ENCODE results near the gene PCDH12. TPM values are rescaled to one million over a fixed set of nuclear protein-coding genes. Genes with fewer than 3 reads are reported as not detected.

The PCDH12 gene
- total RNA-seq, 1 experiment from 2014 or later = 0.10 TPM

- DNase-seq = peak; percentile 49
These were observed 520 bp downstream of the PCDH12 start for GRCh38 chr5:141957367-141957996.

DNA sequence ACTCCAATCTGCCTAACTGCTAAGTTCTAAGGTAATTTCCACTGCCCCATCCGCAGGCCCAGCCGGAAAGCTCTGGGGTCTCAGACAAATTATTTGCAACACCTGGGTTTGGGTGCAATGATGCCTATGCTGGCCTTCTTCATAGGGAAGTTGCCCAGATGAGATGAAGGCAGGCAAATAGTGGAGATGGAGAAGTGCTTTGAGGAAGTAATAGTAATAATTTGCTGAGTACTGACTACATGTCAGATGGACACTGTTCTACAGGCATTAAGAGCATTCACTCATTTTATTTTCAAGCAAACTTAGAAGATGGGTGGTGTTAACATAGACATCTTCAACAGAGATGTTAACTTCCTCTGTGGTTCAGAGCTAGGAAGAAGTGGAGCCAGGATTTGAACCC lies 3.8 kb downstream of the PCDH12 start:
- no peaks in the 10 kb centered on the region for H3K27me3 ChIP-seq (ENCODE audit: control insufficient read depth, insufficient read depth, low read length)
- no peaks in the 10 kb centered on the region for H3K36me3 ChIP-seq (replicated peaks; ENCODE audit: control insufficient read depth, insufficient read depth, low read length)
- H3K4me3 ChIP-seq (ENCODE audit: insufficient read depth, low read depth, low read length) = no peak overlapping the region
- no peak for DNase-seq

More at GRCh38 chr5:141957367-141957996, 520 bp downstream of the PCDH12 start:
- no peaks in the 10 kb centered on the region for H3K36me3 ChIP-seq (replicated peaks; ENCODE audit: control insufficient read depth, insufficient read depth, low read length)
- no peaks in the 10 kb centered on the region for H3K27me3 ChIP-seq (ENCODE audit: control insufficient read depth, insufficient read depth, low read length)
- no peak overlapping the region for H3K4me3 ChIP-seq (ENCODE audit: insufficient read depth, low read depth, low read length)

DNA sequence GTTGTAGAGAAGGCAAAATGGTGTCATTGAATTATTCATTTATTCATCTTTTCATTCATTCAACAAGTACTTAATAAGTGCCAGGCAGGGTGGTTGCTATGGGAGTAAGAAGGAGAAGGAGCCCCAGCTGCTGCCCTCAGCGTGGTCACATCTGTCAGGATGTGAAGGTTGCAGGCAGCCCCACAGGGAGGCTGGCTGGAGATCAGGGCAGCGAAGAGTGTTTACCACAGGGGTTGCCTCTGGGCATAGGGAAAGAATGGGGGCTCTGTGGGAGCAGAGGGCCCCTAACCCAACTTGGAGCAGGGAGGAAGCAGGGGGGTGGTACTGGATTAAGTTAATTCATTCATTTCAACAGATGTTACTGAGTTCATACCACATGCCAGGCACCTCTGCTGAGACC lies 6.0 kb downstream of the PCDH12 start:
- DNase-seq = peak; percentile 10
- Histone ChIP-seq H3K36me3 (replicated peaks; ENCODE audit: control insufficient read depth, insufficient read depth, low read length) (no peaks in the 10 kb centered on the region), H3K4me3 (ENCODE audit: insufficient read depth, low read depth, low read length) (no peak overlapping the region), H3K27me3 (ENCODE audit: control insufficient read depth, insufficient read depth, low read length) (no peaks in the 10 kb centered on the region)

- no peaks in the 10 kb centered on the region for H3K36me3 ChIP-seq (replicated peaks; ENCODE audit: control insufficient read depth, insufficient read depth, low read length)
- peak; percentile 90 for DNase-seq
- no peak overlapping the region for H3K4me3 ChIP-seq (ENCODE audit: insufficient read depth, low read depth, low read length)
- no peaks in the 10 kb centered on the region for H3K27me3 ChIP-seq (ENCODE audit: control insufficient read depth, insufficient read depth, low read length)
These were observed 6.6 kb downstream of the PCDH12 start for GRCh38 chr5:141951332-141951781.

DNA sequence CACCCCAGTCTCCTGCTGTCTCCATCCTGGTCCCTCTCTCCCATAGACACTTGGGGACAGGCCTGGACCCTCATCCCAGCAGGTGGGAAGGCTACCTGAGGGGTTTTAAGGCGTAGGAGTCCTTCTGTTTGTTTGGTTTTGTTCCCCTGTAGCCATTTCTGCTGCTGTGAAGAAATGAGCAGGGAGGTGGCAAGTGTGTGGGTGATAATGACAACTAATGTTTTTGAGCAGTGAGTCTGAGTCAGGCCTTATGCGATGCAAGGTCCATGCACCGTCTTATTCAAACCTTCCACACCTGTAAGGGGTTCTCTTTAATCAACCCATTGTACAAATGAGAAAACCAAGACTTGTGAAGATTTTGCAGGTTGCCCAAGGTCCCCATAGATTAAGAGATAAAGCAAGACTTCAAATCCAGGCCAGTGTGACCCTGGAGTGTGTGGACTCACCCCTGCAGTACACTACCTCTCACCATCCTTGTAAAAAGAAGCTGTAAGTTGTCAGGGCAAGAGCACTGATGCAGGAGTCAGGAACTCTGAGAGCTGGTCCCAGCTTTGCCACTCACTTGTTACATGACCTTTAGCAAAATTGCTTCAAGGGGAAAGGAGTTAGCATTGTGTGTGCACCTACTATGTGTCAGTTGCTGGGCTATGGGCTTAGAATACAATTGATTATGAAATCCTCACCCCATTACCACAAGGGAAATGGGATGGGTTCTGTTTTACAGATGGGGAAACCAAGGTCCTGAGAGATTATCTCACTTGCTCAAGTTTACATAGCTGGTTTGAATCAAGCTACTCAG lies 7.6 kb downstream of the PCDH12 start:
- no peak for DNase-seq
- Histone ChIP-seq H3K27me3 (ENCODE audit: control insufficient read depth, insufficient read depth, low read length) (no peaks in the 10 kb centered on the region), H3K4me3 (ENCODE audit: insufficient read depth, low read depth, low read length) (no peak overlapping the region), H3K36me3 (replicated peaks; ENCODE audit: control insufficient read depth, insufficient read depth, low read length) (no peaks in the 10 kb centered on the region)

- Histone ChIP-seq H3K27me3 (ENCODE audit: control insufficient read depth, insufficient read depth, low read length) (no peaks in the 10 kb centered on the region), H3K4me3 (ENCODE audit: insufficient read depth, low read depth, low read length) (no peak overlapping the region), H3K36me3 (replicated peaks; ENCODE audit: control insufficient read depth, insufficient read depth, low read length) (no peaks in the 10 kb centered on the region)
- no peak for DNase-seq
These were observed 8.5 kb downstream of the PCDH12 start for GRCh38 chr5:141949511-141949910.

GRCh38 chr5:141948812-141949211 lies 9.2 kb downstream of the PCDH12 start:
- Histone ChIP-seq H3K4me3 (ENCODE audit: insufficient read depth, low read depth, low read length) (no peak overlapping the region), H3K36me3 (replicated peaks; ENCODE audit: control insufficient read depth, insufficient read depth, low read length) (no peaks in the 10 kb centered on the region), H3K27me3 (ENCODE audit: control insufficient read depth, insufficient read depth, low read length) (no peaks in the 10 kb centered on the region)
- DNase-seq = no peak

DNA sequence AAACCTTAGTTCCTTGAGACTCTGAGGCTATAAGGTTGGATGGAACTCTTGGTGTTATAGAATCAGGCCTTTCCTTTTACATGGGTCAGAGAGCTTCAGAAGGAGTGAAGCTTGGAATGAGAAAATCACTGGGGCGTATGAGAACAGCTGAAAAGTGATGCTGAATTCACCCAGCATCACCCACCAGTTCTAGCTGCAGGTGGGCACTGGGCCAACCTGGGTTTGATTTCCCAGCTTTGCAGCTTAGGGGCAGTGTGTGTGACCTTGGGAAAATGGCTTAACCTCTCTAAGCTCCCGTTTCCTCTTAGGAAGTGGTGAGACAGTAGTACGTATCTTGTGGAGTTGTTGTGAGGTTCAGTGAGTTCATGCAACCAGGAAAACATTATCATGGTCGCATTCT lies 10.7 kb downstream of the PCDH12 start:
- H3K4me3 ChIP-seq (ENCODE audit: insufficient read depth, low read depth, low read length) = no peak overlapping the region
- no peaks in the 10 kb centered on the region for H3K36me3 ChIP-seq (replicated peaks; ENCODE audit: control insufficient read depth, insufficient read depth, low read length)
- H3K27me3 ChIP-seq (ENCODE audit: control insufficient read depth, insufficient read depth, low read length) = no peaks in the 10 kb centered on the region
- no peak for DNase-seq

GRCh38 chr5:141945511-141946051 lies 12.4 kb downstream of the PCDH12 start:
- Histone ChIP-seq H3K27me3 (ENCODE audit: control insufficient read depth, insufficient read depth, low read length) (no peaks in the 10 kb centered on the region), H3K36me3 (replicated peaks; ENCODE audit: control insufficient read depth, insufficient read depth, low read length) (no peaks in the 10 kb centered on the region), H3K4me3 (ENCODE audit: insufficient read depth, low read depth, low read length) (no peak overlapping the region)
- DNase-seq = peak; percentile 81

DNA sequence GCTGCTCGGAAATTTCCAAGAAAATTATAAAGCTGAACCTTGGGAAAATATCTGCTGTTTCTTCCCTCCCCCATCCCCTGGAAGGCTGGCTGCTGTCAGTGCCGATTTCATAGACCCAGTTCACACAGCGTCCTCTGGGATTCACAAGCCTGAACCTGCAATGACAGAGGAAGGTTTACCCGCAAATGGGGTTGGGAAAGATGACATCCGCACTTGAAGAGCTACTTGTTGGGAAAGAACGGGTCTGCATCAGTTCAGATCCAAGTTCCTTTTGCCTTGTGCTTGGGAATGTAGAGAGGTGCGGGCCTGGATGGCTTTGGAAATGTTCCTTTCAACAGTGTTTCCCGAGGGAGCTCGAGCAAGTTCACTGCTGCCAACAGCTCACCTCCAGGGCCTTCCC lies 13.9 kb downstream of the PCDH12 start:
- H3K36me3 ChIP-seq (replicated peaks; ENCODE audit: control insufficient read depth, insufficient read depth, low read length) = peaks cover 4% of the 10 kb centered on the region
- H3K27me3 ChIP-seq (ENCODE audit: control insufficient read depth, insufficient read depth, low read length) = no peaks in the 10 kb centered on the region
- no peak for DNase-seq
- no peak overlapping the region for H3K4me3 ChIP-seq (ENCODE audit: insufficient read depth, low read depth, low read length)

DNA sequence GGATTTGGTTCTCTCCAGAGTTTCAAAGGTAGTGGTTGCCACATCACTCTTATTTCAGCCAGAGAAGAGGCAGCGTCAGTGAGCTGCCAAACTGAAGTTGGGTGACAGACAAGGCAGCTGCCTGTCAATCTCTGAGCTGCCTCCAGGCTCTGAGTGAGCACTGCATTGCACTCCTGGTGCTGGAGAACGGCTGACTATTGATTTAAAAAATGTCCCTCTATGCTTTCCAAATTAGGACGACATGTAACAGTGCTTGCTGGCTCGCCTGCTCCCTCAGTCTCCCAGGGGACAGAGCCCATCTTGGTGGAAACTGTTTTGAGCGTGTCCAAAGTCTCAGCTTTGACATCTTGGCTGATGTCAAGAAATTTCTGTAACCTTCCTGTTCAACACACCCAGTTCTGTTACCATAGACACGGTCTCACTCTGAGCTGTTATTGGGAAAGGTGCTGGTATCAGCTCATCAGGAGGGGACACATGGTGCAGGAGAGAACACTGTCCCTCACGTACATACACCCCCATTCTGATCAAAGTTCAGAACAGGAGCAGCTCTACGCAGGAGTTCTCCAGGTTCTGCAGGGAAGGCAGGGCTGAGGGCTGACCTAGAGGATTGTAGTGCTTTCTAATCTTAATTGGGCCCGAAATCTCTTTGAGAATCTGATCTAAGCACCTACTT lies 15.7 kb downstream of the PCDH12 start:
- Histone ChIP-seq H3K36me3 (replicated peaks; ENCODE audit: control insufficient read depth, insufficient read depth, low read length) (peaks cover 12% of the 10 kb centered on the region), H3K4me3 (ENCODE audit: insufficient read depth, low read depth, low read length) (no peak overlapping the region), H3K27me3 (ENCODE audit: control insufficient read depth, insufficient read depth, low read length) (no peaks in the 10 kb centered on the region)
- no peak for DNase-seq

GRCh38 chr5:141941779-141942178 lies 16.2 kb downstream of the PCDH12 start:
- peaks cover 17% of the 10 kb centered on the region for H3K36me3 ChIP-seq (replicated peaks; ENCODE audit: control insufficient read depth, insufficient read depth, low read length)
- no peak overlapping the region for H3K4me3 ChIP-seq (ENCODE audit: insufficient read depth, low read depth, low read length)
- H3K27me3 ChIP-seq (ENCODE audit: control insufficient read depth, insufficient read depth, low read length) = no peaks in the 10 kb centered on the region
- DNase-seq = no peak

GRCh38 chr5:141941307-141941706 lies 16.7 kb downstream of the PCDH12 start:
- H3K36me3 ChIP-seq (replicated peaks; ENCODE audit: control insufficient read depth, insufficient read depth, low read length) = peaks cover 18% of the 10 kb centered on the region
- no peak for DNase-seq
- H3K4me3 ChIP-seq (ENCODE audit: insufficient read depth, low read depth, low read length) = no peak overlapping the region
- no peaks in the 10 kb centered on the region for H3K27me3 ChIP-seq (ENCODE audit: control insufficient read depth, insufficient read depth, low read length)

GRCh38 chr5:141940695-141941271 lies 17.2 kb downstream of the PCDH12 start:
- H3K4me3 ChIP-seq (ENCODE audit: insufficient read depth, low read depth, low read length) = no peak overlapping the region
- peaks cover 21% of the 10 kb centered on the region for H3K36me3 ChIP-seq (replicated peaks; ENCODE audit: control insufficient read depth, insufficient read depth, low read length)
- peak; percentile 58 for DNase-seq
- no peaks in the 10 kb centered on the region for H3K27me3 ChIP-seq (ENCODE audit: control insufficient read depth, insufficient read depth, low read length)
